Large intestine (tissue), 3 donors: ENCODE data around the gene RAD51B. TPM values are rescaled to one million over a fixed set of nuclear protein-coding genes. Genes with fewer than 3 reads are reported as not detected.

Experiments
- DNase-seq, 2 donors: peaks; one replicate each; pipeline versions ENCODE4 v3.0.0 to v3.0.0-alpha.2; 2013
- H3K27ac ChIP-seq: one replicate; pipeline ENCODE4 v1.5.1; 2013; ENCODE audit warnings: low read length
- H3K27me3 ChIP-seq: 2 replicates; pipeline ENCODE4 v1.6.1; 2013; ENCODE audit warnings: low read length; ENCODE audit not compliant: control insufficient read depth, insufficient read depth
- H3K36me3 ChIP-seq: 2 replicates; pipeline ENCODE4 v1.6.1; 2013; ENCODE audit warnings: low read length; ENCODE audit not compliant: control insufficient read depth, insufficient read depth
- H3K4me1 ChIP-seq: one replicate; pipeline ENCODE4 v1.6.1; 2013; ENCODE audit warnings: low read length; ENCODE audit not compliant: control insufficient read depth, insufficient read depth
- H3K4me3 ChIP-seq: one replicate; pipeline ENCODE4 v1.5.1; 2013; ENCODE audit warnings: low read length
- H3K9me3 ChIP-seq: one replicate; pipeline ENCODE4 v1.6.1; 2013; ENCODE audit warnings: mild to moderate bottlenecking, low read depth, low read length, moderate library complexity; ENCODE audit not compliant: control insufficient read depth
- WGBS: methylation state at CpG from one replicate; pipeline ENCODE4 v1.1.5; 2013; ENCODE audit warnings: low lambda C conversion rate; ENCODE audit not compliant: insufficient coverage; 5-methylcytosine and 5-hydroxymethylcytosine counted together
- polyA plus RNA-seq: library from polyadenylated mRNA; unstranded; fragments of 120-200 nt; gene quantifications from one replicate; pipeline ENCODE4 v1.2.1, GENCODE V29; 2013

Gene RAD51B
- polyA plus RNA-seq, 1 donor: 6.4 TPM

GRCh38 chr14:68711561-68712309, 892.2 kb downstream of the RAD51B start:
- Histone ChIP-seq H3K27me3 (no peaks in the 10 kb centered on the region), H3K4me1 (peaks cover 12% of the 10 kb centered on the region), H3K27ac (peak overlapping the region; percentile 1), H3K9me3 (no peaks in the 10 kb centered on the region), H3K36me3 (no peaks in the 10 kb centered on the region), H3K4me3 (no peak overlapping the region)
- no CpG with 5 or more reads among the region's 9 CpGs for WGBS
- no peak for DNase-seq

- no peaks in the 10 kb centered on the region for H3K36me3 ChIP-seq
- H3K4me1 ChIP-seq: peaks cover 14% of the 10 kb centered on the region
- no peak overlapping the region for H3K27ac ChIP-seq
- no peak for DNase-seq
- H3K9me3 ChIP-seq: no peaks in the 10 kb centered on the region
- WGBS: no CpG with 5 or more reads among the region's 15 CpGs
- H3K27me3 ChIP-seq: no peaks in the 10 kb centered on the region
- no peak overlapping the region for H3K4me3 ChIP-seq
These were observed 893.3 kb downstream of the RAD51B start for GRCh38 chr14:68712703-68713370.

DNA sequence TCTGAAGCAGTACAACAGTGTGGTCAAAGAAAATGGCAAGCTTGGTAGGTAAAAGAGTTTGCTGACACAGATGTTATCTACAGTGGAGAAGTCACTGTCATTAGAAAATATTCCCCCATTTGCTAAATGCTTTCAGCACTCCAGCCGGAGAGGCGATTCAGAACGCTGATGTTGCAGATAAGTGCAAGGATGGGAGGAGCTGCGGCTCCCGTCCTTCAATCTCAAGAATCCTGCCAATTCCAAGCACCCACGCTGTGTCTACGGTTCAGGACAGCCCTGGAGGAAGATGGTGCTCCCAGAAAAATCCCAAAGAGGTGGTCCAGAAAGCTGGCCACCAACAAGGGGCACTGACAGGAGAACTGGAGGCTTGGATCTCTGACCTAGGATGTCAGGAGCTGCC, 894.2 kb downstream of the RAD51B start:
- Histone ChIP-seq H3K36me3 (no peaks in the 10 kb centered on the region), H3K4me1 (peaks cover 14% of the 10 kb centered on the region), H3K27ac (no peak overlapping the region), H3K4me3 (no peak overlapping the region), H3K27me3 (no peaks in the 10 kb centered on the region), H3K9me3 (no peaks in the 10 kb centered on the region)
- WGBS: no CpG with 5 or more reads among the region's 7 CpGs
- no peak for DNase-seq

DNA sequence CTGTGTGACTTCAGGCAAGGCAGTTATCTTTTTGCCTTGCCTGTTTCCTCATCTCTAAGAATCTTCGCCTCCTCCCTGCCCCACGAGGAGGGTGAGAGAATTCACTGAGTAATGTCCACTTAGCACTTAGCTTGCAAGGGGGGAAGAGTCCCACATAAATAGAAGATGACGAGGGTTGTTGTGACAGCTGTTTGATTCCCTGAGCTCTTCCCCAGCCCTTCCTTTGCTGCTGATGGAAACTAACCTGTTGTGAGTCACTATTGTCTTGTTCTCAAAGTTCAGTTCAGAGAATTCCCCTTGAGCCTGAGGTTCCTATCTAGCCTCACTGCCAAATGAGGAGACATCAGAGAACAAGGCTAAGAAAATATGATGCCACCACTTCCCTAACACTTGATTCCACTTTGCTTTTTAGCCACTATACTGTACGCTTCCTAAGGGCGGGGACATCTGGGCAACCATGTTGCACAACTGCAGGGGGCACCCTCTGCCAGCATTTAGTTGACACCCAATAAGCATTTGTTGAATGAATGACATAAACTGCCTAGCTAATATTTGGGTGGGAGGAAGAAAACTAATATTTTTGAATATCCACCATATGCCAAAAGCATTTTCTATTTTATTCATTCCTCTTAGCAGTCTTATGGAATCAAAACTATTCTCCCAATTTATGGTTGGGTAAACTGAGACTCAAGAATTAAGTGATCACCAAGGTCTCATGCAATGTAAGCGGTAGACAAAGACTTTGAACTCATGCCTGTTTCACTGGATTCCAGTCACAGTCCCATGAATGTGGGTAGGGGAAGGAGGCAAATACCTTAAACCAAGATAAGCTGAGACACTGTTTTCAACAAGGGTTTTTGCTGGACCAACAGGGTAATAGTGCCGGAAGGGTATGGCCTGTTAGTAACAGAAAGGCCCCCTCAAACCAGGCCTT, 895.7 kb downstream of the RAD51B start:
- Histone ChIP-seq H3K4me3 (no peak overlapping the region), H3K9me3 (no peaks in the 10 kb centered on the region), H3K27me3 (no peaks in the 10 kb centered on the region), H3K27ac (no peak overlapping the region), H3K4me1 (peaks cover 14% of the 10 kb centered on the region), H3K36me3 (no peaks in the 10 kb centered on the region)
- DNase-seq: no peak
- WGBS: no CpG with 5 or more reads among the region's 7 CpGs

DNA sequence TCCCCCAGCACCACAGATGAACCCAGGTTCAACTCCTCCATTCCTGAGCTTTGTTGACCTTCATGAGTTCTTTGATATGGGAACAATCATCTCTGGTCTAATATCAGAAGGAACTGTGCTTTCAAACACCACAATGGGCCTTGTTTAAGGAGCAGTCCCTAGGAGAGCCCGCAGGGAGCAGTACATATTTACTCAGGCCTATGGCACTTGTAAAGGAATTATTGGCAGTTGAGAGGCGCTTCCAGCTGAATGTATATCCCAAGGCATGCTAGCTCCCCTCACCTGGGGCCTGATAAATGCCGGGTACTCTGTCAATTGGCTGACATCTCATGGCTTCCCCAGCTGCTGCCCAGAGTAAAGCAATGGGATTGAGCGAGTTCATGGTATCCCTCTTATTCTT, 897.1 kb downstream of the RAD51B start:
- Histone ChIP-seq H3K36me3 (no peaks in the 10 kb centered on the region), H3K27ac (no peak overlapping the region), H3K4me1 (peaks cover 12% of the 10 kb centered on the region), H3K27me3 (no peaks in the 10 kb centered on the region), H3K4me3 (no peak overlapping the region), H3K9me3 (no peaks in the 10 kb centered on the region)
- peak; percentile 48 to 81 for DNase-seq
- 86% methylated on average over 1 of the region's 4 CpGs for WGBS

- no peak for DNase-seq
These were observed 898.7 kb downstream of the RAD51B start for GRCh38 chr14:68718023-68718990.

DNA sequence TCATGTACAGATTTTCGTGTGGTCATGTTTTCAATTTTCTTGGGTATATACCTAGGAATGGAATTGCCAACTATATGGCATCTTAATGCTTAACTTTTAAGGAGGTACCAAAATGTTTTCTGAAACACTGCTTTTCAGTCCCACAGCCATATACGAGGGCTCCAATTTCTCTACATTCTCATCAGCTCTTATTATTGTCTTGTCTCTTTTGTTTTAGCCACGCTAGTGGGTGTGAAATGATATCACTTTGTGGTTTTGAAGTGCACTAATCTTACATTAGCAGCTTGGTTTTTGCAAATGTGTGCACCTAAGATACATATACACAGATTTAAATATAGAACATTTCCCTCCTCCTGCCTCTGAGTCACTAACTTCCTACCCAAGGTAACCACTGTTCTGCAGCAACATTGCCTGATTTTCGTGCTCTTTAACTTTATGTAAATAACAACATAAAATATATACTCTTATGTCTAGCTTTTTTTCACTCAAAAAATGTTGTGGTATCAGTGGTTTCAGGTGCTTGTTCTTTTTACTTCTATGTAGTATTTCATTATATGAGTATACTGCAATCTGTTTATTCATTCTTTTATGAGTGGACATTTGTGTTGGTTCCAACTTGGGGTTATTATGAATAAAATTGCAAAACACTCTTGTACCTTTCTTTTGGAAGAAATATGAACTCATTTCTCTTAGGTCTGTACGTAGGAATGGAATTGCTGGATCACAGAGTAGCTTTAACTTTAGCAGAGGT, 900.2 kb downstream of the RAD51B start:
- DNase-seq: no peak
- Histone ChIP-seq H3K27me3 (no peaks in the 10 kb centered on the region), H3K27ac (no peak overlapping the region), H3K9me3 (no peaks in the 10 kb centered on the region), H3K36me3 (no peaks in the 10 kb centered on the region), H3K4me3 (no peak overlapping the region), H3K4me1 (peaks cover 34% of the 10 kb centered on the region)
- WGBS: 93% methylated on average over 3 of the region's 5 CpGs

More at GRCh38 chr14:68718023-68718990, 898.7 kb downstream of the RAD51B start:
- Histone ChIP-seq H3K27ac (no peak overlapping the region), H3K4me3 (no peak overlapping the region), H3K9me3 (no peaks in the 10 kb centered on the region), H3K27me3 (no peaks in the 10 kb centered on the region), H3K4me1 (peaks cover 21% of the 10 kb centered on the region), H3K36me3 (no peaks in the 10 kb centered on the region)
- WGBS: 100% methylated on average over 1 of the region's 8 CpGs

- no peaks in the 10 kb centered on the region for H3K9me3 ChIP-seq
- peaks cover 28% of the 10 kb centered on the region for H3K4me1 ChIP-seq
- WGBS: no CpG with 5 or more reads among the region's 2 CpGs
- no peak overlapping the region for H3K4me3 ChIP-seq
- H3K27me3 ChIP-seq: no peaks in the 10 kb centered on the region
- H3K36me3 ChIP-seq: no peaks in the 10 kb centered on the region
- DNase-seq: no peak
- no peak overlapping the region for H3K27ac ChIP-seq
These were observed 902.6 kb downstream of the RAD51B start for GRCh38 chr14:68722186-68722585.

DNA sequence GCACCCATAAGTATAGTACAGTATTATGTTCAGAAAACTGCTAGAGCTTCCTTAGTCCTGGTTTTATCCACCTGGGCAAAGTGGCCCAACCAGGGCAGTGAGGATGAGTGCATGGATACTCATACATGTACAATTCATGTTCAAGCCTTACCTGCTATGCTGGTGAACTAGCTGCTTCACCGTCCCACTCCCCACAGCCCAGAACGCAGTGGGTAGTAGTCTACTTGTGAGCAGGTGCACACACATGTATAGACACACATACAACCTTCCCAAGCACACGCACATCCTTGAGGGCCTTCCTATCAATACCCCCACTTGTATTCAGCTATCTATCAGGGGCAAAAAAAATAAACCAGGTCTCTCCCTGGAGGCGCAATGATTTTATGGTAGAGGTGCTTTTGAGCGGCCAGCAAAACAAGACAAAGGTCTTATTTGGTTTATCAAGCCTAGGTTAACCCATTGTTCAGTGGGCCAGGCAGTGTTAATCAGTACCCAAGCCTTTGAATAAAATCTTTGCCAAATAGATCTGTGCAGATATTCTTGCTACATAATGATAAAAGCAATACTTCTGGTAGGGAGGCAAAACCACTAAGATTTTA, 903.5 kb downstream of the RAD51B start:
- no peaks in the 10 kb centered on the region for H3K9me3 ChIP-seq
- H3K27me3 ChIP-seq: no peaks in the 10 kb centered on the region
- peak overlapping the region; percentile 63 for H3K27ac ChIP-seq
- no peak overlapping the region for H3K4me3 ChIP-seq
- peak in 1 of 2 donors; percentile 57 for DNase-seq
- peaks cover 35% of the 10 kb centered on the region for H3K4me1 ChIP-seq
- WGBS: no CpG with 5 or more reads among the region's 5 CpGs
- no peaks in the 10 kb centered on the region for H3K36me3 ChIP-seq
